Bone marrow (tissue), 2 donors: Measurements from ENCODE around the gene RBPJ.
"Not testable (repeated sequence)": the region's sequence is repeated elsewhere in the genome, so short reads cannot be mapped to it uniquely, and the experiment has no call there.

Experiments
- DNase-seq, 2 donors: peaks; one replicate each; lab custom pipeline; 2025; lab: John Stamatoyannopoulos, UW

The RBPJ gene

GRCh38 chr4:26375551-26375950 is 54.7 kb downstream of the RBPJ start:
- no peak for DNase-seq

- DNase-seq = peak in 1 of 2 donors; percentile 46
These were observed 56.8 kb downstream of the RBPJ start for GRCh38 chr4:26377328-26378311.

GRCh38 chr4:26379837-26380236 is 59.0 kb downstream of the RBPJ start:
- DNase-seq = no peak

- DNase-seq = no peak
These were observed 59.9 kb downstream of the RBPJ start for GRCh38 chr4:26380740-26381139.

- DNase-seq = no peak
These were observed 63.7 kb downstream of the RBPJ start for GRCh38 chr4:26384380-26385057.

GRCh38 chr4:26385690-26386089 is 64.9 kb downstream of the RBPJ start:
- no peak for DNase-seq

- DNase-seq = peak in 1 of 2 donors; percentile 9
These were observed 65.6 kb downstream of the RBPJ start for GRCh38 chr4:26386386-26386785.

- DNase-seq = no peak
These were observed 67.9 kb downstream of the RBPJ start for GRCh38 chr4:26388671-26389070.

GRCh38 chr4:26397086-26397485 is 76.3 kb downstream of the RBPJ start:
- DNase-seq = no peak

- no peak for DNase-seq
These were observed 79.3 kb downstream of the RBPJ start for GRCh38 chr4:26400132-26400531.

- DNase-seq = not testable (repeated sequence)
These were observed 81.2 kb downstream of the RBPJ start for GRCh38 chr4:26402017-26402416.

- DNase-seq = no peak
These were observed 81.6 kb downstream of the RBPJ start for GRCh38 chr4:26402458-26402857.

GRCh38 chr4:26404743-26405206 is 84.0 kb downstream of the RBPJ start:
- DNase-seq = no peak

- no peak for DNase-seq
These were observed 85.6 kb downstream of the RBPJ start for GRCh38 chr4:26406346-26406975.

GRCh38 chr4:26407476-26407875 is 86.7 kb downstream of the RBPJ start:
- no peak for DNase-seq

GRCh38 chr4:26410385-26411293 is 89.8 kb downstream of the RBPJ start:
- peak in 1 of 2 donors; percentile 50 for DNase-seq

- no peak for DNase-seq
These were observed 91.9 kb downstream of the RBPJ start for GRCh38 chr4:26412381-26413372.

GRCh38 chr4:26413582-26413981 is 92.8 kb downstream of the RBPJ start:
- no peak for DNase-seq

GRCh38 chr4:26418107-26418506 is 97.3 kb downstream of the RBPJ start:
- DNase-seq = no peak

GRCh38 chr4:26418850-26419249 is 98.0 kb downstream of the RBPJ start:
- no peak for DNase-seq
